Stimulated activated CD8-positive, alpha-beta memory T cell treated with anti-CD3 and anti-CD28 coated beads, Interleukin-12 subunit alpha, Interleukin-12 subunit beta, amount 100 ng/mL, for 1 hour (primary cell): ENCODE results near the gene ANKRD63.

ENCODE experiments used
- DNase-seq: peaks from one replicate; pipeline ENCODE4 v3.0.0-alpha.2; 2020; ENCODE audit warnings: low read depth

The ANKRD63 gene

GRCh38 chr15:40257656-40258450 lies 25.0 kb downstream of the ANKRD63 start:
- DNase-seq = no peak

- DNase-seq = no peak
Observed at GRCh38 chr15:40256638-40257235, 26.1 kb downstream of the ANKRD63 start.

GRCh38 chr15:40255033-40255432 lies 27.8 kb downstream of the ANKRD63 start:
- no peak for DNase-seq

- DNase-seq = no peak
Observed at GRCh38 chr15:40254452-40254851, 28.4 kb downstream of the ANKRD63 start.

- DNase-seq = no peak
Observed at GRCh38 chr15:40253167-40253790, 29.6 kb downstream of the ANKRD63 start.

GRCh38 chr15:40252438-40253166 lies 30.3 kb downstream of the ANKRD63 start:
- DNase-seq = no peak

GRCh38 chr15:40252141-40252437 lies 30.8 kb downstream of the ANKRD63 start:
- DNase-seq = no peak

- DNase-seq = no peak
Observed at GRCh38 chr15:40251486-40252140, 31.3 kb downstream of the ANKRD63 start.

- no peak for DNase-seq
Observed at GRCh38 chr15:40250771-40251483, 31.9 kb downstream of the ANKRD63 start.

- no peak for DNase-seq
Observed at GRCh38 chr15:40250304-40250656, 32.6 kb downstream of the ANKRD63 start.

- no peak for DNase-seq
Observed at GRCh38 chr15:40249477-40250303, 33.2 kb downstream of the ANKRD63 start.

GRCh38 chr15:40248006-40248783 lies 34.7 kb downstream of the ANKRD63 start:
- no peak for DNase-seq

- DNase-seq = no peak
Observed at GRCh38 chr15:40247406-40247971, 35.4 kb downstream of the ANKRD63 start.

- no peak for DNase-seq
Observed at GRCh38 chr15:40246496-40247280, 36.2 kb downstream of the ANKRD63 start.

- DNase-seq = no peak
Observed at GRCh38 chr15:40245666-40246450, 37.0 kb downstream of the ANKRD63 start.

GRCh38 chr15:40244961-40245523 lies 37.8 kb downstream of the ANKRD63 start:
- DNase-seq = no peak

GRCh38 chr15:40243126-40243810 lies 39.6 kb downstream of the ANKRD63 start:
- DNase-seq = no peak
